Stomach smooth muscle (tissue), 2 donors: Measurements from ENCODE around the gene COMMD8.

Experiments
- H3K27ac ChIP-seq: one replicate; pipeline ENCODE4 v1.7.0; 2013; ENCODE audit warnings: mild to moderate bottlenecking, low read length, inconsistent platforms
- H3K27me3 ChIP-seq, 2 donors: one replicate each; pipeline ENCODE4 v1.7.0; 2013; ENCODE audit warnings: low read length in 2 of 2; ENCODE audit not compliant: insufficient read depth in 2 of 2, control insufficient read depth in 1 of 2
- H3K36me3 ChIP-seq, 2 donors: one replicate each; pipeline ENCODE4 v1.7.0; 2013; ENCODE audit warnings: low read length in 2 of 2; ENCODE audit not compliant: control insufficient read depth in 2 of 2, insufficient read depth in 2 of 2
- H3K4me1 ChIP-seq: one replicate; pipeline ENCODE4 v1.7.0; 2013; ENCODE audit warnings: low read length; ENCODE audit not compliant: control insufficient read depth, insufficient read depth
- H3K4me3 ChIP-seq, 2 donors: one replicate each; pipeline ENCODE4 v1.7.0; 2013; ENCODE audit warnings: low read length in 2 of 2
- H3K9ac ChIP-seq, 2 donors: one replicate each; pipeline ENCODE4 v1.7.0; 2013; ENCODE audit warnings: low read length in 2 of 2, mild to moderate bottlenecking in 1 of 2
- H3K9me3 ChIP-seq, 2 donors: one replicate each; pipeline ENCODE4 v1.7.0; 2013; ENCODE audit warnings: low read length in 2 of 2; ENCODE audit not compliant: control insufficient read depth in 2 of 2
- donor health status: healthy.
- donor health status: Pancreatic carcinoma.

Gene COMMD8

GRCh38 chr4:47463235-47463956, at the start of gene COMMD8:
Gene COMMD8 (minus strand): TSS chr4:47463702. CDS start chr4:47463651, 51 bp downstream.
- Histone ChIP-seq H3K27ac (peak within 1 kb of the TSS; percentile 46), H3K27me3 (no peaks in the 10 kb centered on the region), H3K36me3 (peaks cover 0 to 5% of the 10 kb centered on the region in 2 donors), H3K9ac (peak within 1 kb of the TSS; percentile 73 to 87), H3K4me1 (peaks cover 3% of the 10 kb centered on the region), H3K9me3 (no peaks in the 10 kb centered on the region), H3K4me3 (peak within 1 kb of the TSS; percentile 71 to 86)

GRCh38 chr4:47510506-47511143, 47.1 kb upstream of the COMMD8 start:
- peaks cover 3% of the 10 kb centered on the region for H3K4me1 ChIP-seq
- H3K27ac ChIP-seq: no peak overlapping the region
- H3K4me3 ChIP-seq: no peak overlapping the region
- H3K9me3 ChIP-seq: no peaks in the 10 kb centered on the region
- H3K27me3 ChIP-seq: no peaks in the 10 kb centered on the region
- H3K36me3 ChIP-seq: peaks cover 5 to 7% of the 10 kb centered on the region in 2 donors
- no peak overlapping the region for H3K9ac ChIP-seq

DNA sequence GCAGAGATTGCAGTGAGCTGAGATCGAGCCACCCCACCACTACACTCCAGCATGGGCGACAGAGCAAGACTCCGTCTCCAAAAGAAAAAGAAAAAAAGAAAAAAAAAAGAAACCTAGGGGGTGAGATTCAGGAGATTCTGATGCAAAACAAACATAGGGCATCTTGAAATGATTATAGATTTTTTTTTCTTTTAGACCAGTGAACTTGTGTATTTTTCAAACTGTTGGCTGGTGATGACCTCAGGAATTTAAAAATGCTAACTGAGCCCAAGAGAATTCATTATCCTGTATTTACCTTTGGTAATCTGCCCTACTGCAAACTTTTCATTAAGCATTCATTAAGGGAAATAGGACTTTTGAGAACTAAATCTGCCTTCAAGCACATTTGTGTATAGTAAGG, 42.2 kb upstream of the COMMD8 start:
- Histone ChIP-seq H3K27me3 (no peaks in the 10 kb centered on the region), H3K4me1 (no peaks in the 10 kb centered on the region), H3K9me3 (no peaks in the 10 kb centered on the region), H3K27ac (no peak overlapping the region), H3K9ac (no peak overlapping the region), H3K4me3 (no peak overlapping the region), H3K36me3 (no peaks in the 10 kb centered on the region)

GRCh38 chr4:47505147-47505546, 41.6 kb upstream of the COMMD8 start:
- H3K4me1 ChIP-seq: no peaks in the 10 kb centered on the region
- H3K9me3 ChIP-seq: no peaks in the 10 kb centered on the region
- no peaks in the 10 kb centered on the region for H3K36me3 ChIP-seq
- H3K27ac ChIP-seq: no peak overlapping the region
- H3K4me3 ChIP-seq: no peak overlapping the region
- H3K27me3 ChIP-seq: no peaks in the 10 kb centered on the region
- no peak overlapping the region for H3K9ac ChIP-seq

- H3K9me3 ChIP-seq: no peaks in the 10 kb centered on the region
- no peak overlapping the region for H3K4me3 ChIP-seq
- H3K9ac ChIP-seq: no peak overlapping the region
- no peaks in the 10 kb centered on the region for H3K27me3 ChIP-seq
- no peaks in the 10 kb centered on the region for H3K4me1 ChIP-seq
- no peaks in the 10 kb centered on the region for H3K36me3 ChIP-seq
- H3K27ac ChIP-seq: no peak overlapping the region
These were observed 37.3 kb upstream of the COMMD8 start for GRCh38 chr4:47500776-47501175.

DNA sequence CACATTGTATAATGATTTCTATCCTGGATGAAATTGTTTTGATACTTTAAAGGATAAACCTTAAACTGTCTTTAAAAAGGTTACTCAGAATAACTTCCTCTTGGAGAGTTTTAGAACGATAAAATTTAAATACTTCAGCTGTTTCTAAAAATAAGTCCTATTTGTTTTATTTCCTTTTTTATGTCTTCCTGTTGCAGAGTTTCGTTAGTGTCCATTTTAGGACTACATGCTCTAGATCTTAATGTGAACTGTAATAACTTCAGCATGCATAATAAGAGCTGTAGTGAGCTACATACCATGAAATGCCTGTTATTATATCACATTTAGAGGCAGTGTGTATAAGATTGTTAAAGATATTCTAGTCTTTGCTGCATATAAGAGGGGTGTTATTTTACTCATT, 36.2 kb upstream of the COMMD8 start:
- no peaks in the 10 kb centered on the region for H3K4me1 ChIP-seq
- no peaks in the 10 kb centered on the region for H3K27me3 ChIP-seq
- no peaks in the 10 kb centered on the region for H3K9me3 ChIP-seq
- no peak overlapping the region for H3K9ac ChIP-seq
- H3K36me3 ChIP-seq: no peaks in the 10 kb centered on the region
- H3K4me3 ChIP-seq: no peak overlapping the region
- H3K27ac ChIP-seq: no peak overlapping the region

DNA sequence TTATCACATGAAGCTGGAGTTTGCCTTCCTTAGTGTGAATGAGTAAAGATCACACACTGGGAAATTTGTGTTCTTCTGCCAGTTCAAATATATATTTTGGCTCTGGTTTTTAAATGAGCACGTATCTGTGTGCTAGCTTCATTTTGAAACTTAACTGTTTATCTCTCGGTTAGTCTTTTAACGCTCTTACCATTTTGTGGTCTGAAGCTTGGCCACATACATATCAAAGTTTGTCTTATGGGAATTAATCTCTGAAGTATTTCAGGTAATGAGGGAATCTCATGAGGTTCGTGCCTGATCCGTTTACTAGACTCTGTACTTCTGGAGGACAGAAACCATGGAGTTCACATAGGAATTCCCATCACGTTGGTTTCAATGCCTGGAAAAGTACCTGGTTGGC, 35.4 kb upstream of the COMMD8 start:
- H3K4me3 ChIP-seq: no peak overlapping the region
- H3K27ac ChIP-seq: no peak overlapping the region

GRCh38 chr4:47494124-47494430, 30.6 kb upstream of the COMMD8 start:
- Histone ChIP-seq H3K9me3 (no peaks in the 10 kb centered on the region), H3K27me3 (no peaks in the 10 kb centered on the region), H3K36me3 (peaks cover 0 to 3% of the 10 kb centered on the region in 2 donors), H3K4me1 (no peaks in the 10 kb centered on the region), H3K27ac (no peak overlapping the region), H3K4me3 (no peak overlapping the region), H3K9ac (no peak overlapping the region)

More for the DNA sequence above, 35.4 kb upstream of the COMMD8 start:
- H3K9ac ChIP-seq: no peak overlapping the region
- no peaks in the 10 kb centered on the region for H3K4me1 ChIP-seq
- H3K9me3 ChIP-seq: no peaks in the 10 kb centered on the region
- H3K27me3 ChIP-seq: no peaks in the 10 kb centered on the region
- no peaks in the 10 kb centered on the region for H3K36me3 ChIP-seq

DNA sequence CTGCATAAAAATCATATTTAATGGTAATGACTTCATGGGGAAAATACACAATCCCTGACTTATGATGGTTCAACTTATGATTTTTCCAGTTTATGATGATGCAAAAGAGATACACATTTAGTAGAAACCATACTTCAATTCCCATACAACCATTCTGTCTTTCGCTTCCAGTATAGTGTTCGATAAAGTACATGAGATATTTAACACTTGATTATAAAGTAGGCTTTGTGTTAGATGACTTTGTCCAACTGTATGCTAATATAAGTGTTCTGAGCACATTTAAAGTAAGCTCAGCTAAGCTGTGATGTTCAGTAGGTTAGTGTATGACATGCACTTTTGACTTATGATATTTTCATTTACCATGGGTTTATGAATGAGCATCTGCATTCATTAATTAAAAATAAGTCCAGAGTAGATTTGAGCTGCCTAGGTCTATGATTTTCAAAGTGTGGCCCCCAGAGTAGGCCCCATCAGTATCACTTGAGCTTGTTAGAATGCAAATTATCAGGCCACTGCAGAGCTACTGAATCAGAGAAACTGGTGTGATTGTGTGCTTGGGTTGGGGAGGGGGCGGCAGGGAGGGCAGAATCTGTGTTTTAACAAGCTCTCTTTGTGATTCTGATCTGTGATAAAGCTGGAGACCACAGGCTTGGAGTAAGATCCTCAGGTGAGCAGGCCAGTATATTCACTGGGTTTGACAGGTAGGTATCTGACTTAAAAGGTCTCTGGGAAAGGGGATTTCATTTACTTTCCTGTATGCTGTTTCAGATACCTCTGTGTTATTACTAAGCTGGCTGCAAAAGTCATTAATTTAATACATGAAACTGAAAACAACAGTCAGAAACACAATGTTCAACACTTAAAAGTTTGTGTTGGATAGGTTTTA, 30.0 kb upstream of the COMMD8 start:
- H3K36me3 ChIP-seq: peaks cover 0 to 3% of the 10 kb centered on the region in 2 donors
- H3K4me1 ChIP-seq: no peaks in the 10 kb centered on the region
- H3K27me3 ChIP-seq: no peaks in the 10 kb centered on the region
- H3K9ac ChIP-seq: no peak overlapping the region
- H3K4me3 ChIP-seq: no peak overlapping the region
- no peaks in the 10 kb centered on the region for H3K9me3 ChIP-seq
- no peak overlapping the region for H3K27ac ChIP-seq

- no peaks in the 10 kb centered on the region for H3K4me1 ChIP-seq
- H3K4me3 ChIP-seq: no peak overlapping the region
- no peak overlapping the region for H3K27ac ChIP-seq
- H3K36me3 ChIP-seq: peaks cover 0 to 3% of the 10 kb centered on the region in 2 donors
- H3K9ac ChIP-seq: no peak overlapping the region
- H3K27me3 ChIP-seq: no peaks in the 10 kb centered on the region
- H3K9me3 ChIP-seq: no peaks in the 10 kb centered on the region
These were observed 27.0 kb upstream of the COMMD8 start for GRCh38 chr4:47490550-47490949.
